NCI-H2107 treated with DMSO at 0.1 percent for 48 hours (cell line): ENCODE measurements around the gene CHKA.

Source experiments
- DNase-seq: peaks from one replicate; lab custom pipeline; 2025; ENCODE audit not compliant: unreplicated experiment; lab: John Stamatoyannopoulos, UW

Gene CHKA

DNA sequence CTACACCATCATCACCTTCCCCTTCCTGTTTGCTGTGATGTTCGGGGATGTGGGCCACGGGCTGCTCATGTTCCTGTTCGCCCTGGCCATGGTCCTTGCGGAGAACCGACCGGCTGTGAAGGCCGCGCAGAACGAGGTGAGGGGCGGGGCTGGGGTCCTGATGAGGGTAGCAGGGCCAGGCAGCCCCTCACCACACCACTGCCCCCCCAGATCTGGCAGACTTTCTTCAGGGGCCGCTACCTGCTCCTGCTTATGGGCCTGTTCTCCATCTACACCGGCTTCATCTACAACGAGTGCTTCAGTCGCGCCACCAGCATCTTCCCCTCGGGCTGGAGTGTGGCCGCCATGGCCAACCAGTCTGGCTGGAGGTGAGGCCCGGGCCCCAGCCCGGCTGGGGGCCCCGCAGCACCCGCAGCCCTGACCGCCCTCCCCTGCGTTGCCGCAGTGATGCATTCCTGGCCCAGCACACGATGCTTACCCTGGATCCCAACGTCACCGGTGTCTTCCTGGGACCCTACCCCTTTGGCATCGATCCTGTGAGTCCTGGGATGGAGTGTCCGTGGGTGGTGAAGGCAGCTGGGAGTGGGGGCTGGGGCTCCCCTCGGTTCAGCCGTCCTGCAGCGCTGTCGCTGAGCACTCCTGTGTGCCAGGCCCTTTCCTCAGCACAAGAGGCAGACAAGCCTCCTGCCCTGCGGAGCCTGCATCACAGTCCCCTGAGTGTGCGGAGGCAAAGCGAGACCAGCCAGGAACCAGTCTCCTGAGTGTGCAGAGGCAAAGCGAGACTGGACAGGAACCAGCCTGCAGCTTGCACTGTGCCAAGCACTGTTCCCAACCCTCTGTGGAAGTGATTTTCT is 73.5 kb downstream of the CHKA start:
- no peak for DNase-seq

DNA sequence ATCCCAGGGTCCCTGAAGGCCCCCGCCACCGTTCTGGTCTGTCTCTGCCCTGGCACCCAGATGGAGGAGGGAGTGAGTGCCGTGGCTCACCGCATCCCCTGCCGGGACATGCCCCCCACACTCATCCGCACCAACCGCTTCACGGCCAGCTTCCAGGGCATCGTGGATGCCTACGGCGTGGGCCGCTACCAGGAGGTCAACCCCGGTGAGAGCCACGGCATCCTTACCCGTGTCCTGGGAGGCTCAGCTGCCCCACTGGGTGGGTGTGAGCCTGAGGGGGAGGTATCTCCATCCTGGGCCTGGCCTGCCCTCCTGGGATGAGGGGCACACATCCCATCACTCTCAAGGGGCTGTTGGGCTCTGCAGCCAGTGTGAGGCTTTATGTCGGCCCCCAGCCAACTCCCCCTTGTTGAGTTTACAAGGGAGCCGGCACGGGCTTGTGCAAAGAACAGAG is 76.3 kb downstream of the CHKA start:
- no peak for DNase-seq

DNA sequence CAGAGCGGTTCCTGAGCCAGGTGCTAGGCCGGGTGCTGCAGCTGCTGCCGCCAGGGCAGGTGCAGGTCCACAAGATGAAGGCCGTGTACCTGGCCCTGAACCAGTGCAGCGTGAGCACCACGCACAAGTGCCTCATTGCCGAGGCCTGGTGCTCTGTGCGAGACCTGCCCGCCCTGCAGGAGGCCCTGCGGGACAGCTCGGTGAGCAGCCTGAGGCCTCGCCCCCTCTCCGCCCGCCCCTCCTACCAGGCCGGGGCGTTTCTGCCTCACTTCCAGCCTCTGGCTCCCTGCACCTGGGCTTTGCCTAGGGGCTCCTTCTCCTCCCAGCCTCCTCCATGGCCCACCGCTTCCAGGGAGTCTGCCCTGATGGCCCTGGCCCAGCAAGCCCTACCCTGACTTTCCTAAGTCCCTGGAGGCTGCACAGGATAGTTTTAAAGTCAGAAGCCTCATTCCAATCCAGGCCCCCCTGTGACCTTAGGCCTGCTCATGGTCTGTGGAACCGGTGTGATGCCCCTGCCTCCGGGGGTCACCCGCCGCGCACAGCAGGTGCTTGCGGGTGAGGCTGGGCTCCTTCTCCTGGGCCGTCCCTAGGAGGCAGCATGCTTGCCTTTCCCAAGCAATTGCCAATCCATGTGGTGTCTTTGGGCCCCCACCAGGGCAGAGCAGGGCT is 76.9 kb downstream of the CHKA start:
- peak; percentile 41 for DNase-seq

DNA sequence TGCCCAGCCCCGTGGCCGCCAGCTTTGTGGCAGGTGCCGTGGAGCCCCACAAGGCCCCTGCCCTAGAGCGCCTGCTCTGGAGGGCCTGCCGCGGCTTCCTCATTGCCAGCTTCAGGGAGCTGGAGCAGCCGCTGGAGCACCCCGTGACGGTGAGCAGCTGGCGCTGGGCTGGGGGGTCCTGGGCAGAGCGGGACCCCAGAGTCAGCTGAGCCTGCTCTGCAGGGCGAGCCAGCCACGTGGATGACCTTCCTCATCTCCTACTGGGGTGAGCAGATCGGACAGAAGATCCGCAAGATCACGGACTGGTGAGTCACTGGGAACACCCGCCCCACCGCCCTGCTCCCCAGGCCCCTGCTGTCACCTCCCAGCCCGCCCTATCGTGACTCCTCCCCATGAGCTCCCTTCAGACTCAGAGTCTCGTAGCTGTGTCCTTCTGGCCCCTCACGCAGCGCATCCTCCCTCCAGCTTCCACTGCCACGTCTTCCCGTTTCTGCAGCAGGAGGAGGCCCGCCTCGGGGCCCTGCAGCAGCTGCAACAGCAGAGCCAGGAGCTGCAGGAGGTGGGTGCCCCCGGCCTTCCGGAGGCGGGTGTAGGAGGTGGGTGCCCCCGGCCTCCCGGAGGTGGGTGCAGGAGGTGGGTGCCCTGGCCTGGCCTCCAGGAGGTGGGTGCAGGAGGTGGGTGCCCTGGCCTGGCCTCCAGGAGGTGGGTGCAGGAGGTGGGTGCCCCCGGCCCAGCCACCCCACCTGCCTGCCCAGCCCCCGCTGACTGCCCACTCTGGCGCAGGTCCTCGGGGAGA is 77.6 kb downstream of the CHKA start:
- peak; percentile 25 for DNase-seq

DNA sequence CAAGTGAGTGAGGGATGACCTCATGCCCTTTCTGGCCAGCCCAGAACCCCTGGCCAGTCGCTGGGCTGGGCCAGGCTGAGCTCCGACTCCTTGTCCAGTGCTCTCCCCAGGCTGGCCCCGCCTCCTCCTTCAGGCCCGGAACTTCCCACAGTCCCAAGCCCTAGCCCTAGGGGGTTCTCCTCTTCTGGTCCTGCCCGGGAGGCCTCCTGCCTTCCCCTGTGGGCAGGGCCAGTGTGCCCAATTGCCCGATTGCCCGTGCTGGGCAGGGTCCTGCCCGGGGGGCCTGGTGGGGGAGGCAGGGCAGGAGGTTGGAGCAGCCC is 78.2 kb downstream of the CHKA start:
- DNase-seq, result no peak

DNA sequence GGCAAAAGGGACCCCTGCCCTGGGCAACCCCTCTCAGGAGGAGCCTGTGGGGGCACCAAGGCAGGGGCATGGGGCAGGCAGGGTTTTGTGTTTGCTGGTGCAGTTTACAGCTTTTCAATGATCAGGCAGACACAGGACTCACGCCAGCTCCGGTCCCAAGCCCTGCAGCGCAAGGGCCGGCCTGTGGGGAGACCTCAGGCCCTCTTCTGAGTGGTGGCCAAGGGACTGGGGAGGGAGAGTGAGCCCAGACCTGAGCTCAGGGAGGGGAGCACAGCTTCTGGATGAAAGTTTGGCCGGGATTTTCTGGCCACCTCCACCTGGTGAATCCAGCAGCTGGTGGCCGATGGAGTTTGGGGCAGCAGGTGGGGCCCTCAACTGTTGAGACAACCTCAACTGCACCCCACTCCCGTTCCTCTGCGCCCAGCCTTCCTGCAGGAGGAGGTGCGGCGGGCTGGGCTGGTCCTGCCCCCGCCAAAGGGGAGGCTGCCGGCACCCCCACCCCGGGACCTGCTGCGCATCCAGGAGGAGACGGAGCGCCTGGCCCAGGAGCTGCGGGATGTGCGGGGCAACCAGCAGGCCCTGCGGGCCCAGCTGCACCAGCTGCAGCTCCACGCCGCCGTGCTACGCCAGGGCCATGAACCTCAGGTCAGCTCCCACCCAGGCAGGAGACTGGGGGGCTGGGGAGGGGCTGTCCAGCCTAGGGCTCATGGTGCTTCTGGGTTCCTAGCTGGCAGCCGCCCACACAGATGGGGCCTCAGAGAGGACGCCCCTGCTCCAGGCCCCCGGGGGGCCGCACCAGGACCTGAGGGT is 78.8 kb downstream of the CHKA start:
- no peak for DNase-seq

DNA sequence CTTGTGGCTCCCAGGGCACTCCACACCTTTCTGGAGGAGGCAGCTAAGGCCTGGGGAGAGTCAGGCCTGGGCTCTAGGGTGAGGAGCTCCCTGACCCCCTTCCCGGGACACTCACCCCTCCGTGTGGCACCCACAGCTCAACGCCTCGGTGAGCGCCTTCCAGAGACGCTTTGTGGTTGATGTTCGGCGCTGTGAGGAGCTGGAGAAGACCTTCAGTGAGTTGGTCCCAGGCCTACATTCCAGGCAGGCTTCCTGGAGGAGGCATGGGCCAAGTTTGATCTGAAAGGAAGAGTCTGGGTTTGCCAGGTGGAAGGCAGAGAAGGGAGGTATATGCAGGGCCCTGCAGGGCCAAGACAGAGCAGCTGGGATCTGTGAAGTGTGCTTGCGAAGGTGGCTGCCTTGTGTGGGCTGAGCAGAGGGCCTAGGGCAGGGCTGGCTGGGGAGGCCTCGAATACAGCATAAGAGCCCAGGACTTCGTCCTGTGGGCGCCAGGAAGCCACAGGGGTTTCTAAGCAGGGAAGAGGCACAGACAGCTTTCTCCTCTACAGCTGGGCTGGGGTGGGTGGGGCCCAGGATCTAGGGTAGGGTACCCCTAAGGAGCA is 79.5 kb downstream of the CHKA start:
- DNase-seq, result no peak

DNA sequence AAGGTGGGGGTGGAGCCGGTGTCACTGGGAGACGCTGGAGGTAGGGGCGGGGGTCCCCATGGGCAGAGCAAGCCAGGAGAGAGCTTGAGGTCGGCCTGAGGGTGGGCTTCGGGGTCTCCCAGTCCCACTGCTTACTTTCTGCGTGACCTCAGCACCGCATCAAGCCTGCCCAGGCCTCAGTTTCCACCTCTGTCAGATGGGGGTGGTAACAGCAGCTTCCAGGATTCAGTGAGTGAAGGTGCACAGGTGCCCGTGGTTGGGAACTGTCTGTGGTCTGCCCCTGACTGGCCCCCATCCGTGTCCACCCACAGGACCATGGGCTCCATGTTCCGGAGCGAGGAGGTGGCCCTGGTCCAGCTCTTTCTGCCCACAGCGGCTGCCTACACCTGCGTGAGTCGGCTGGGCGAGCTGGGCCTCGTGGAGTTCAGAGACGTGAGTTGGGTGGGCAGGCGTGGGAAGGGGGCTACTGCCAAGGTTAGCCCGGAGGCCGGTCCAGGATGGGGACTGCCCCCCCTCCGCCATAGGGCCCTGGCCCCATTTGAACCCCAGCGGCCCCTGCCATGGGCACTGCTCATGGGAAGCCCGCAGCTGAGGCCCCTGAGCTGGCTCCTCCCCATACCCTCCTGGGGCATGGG is 80.1 kb downstream of the CHKA start:
- DNase-seq, result no peak

DNA sequence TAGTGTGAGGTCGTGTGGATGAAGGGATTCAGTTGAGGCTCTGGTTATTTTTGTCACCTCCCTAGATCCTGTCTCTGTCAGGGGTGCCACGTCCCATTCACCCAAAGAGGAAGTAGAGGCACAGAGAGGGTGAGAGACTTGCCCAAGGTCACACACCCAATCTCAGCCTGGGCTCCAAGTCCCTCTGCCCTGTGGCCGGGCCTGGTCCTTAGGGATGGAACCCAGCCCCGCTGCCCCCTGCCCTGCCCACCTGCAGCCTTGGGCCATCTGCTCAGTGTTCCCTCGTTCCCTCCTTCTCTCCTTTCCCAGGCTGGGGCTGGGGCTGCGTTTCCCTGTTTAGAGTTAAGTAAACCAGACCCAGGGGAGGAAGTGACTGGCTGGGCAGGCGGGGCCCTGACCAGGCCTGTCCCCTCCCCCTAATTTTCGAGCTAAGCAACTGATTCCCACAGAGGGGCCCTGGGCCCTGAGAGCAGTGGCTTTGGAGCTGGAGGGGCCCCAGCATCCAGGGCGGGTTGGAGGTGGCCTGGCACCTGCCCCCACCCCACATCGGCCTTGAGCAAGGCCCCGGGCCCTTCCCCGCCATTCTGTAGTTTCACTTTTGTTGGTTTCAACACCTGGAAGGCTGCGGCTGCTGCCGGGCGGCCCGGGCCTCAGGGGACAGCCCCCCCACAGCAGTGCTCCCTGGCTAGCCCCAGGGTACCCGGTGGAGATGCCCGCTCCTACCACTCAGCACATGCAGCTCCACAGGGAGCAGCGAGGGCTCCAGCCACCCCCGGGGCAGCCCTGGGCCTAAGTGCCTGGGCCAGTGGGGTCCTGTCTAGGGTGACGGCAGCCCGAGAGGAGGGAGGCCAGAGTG is 80.9 kb downstream of the CHKA start:
- DNase-seq, result peak; percentile 64

DNA sequence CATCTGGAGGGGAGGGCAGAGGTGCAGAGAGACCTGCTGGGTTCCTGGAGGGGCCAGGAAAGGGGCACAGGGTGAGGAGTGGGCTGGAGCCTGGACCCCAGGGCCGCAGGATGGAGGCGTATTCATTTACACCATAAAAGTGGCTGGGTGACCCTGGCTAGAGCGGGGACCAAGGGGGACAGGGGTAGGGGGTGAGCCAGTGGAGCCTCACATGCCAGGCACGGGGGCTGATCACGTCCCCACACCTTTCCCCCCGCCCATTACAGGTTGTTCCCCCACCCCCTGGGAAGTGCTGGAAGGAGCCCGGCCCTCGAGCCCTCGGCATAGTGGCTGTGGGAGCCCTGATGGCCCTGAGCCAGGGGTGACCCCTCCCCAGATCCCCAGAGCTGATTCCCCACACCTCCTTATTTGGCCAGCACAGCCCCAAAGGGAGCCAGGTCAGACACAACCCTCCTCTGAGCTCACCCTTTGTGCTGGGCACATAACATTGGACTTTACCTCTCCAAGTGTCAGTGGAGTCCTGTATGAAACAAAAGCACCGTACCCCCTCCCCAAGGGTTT is 81.6 kb downstream of the CHKA start:
- DNase-seq, result no peak

DNA sequence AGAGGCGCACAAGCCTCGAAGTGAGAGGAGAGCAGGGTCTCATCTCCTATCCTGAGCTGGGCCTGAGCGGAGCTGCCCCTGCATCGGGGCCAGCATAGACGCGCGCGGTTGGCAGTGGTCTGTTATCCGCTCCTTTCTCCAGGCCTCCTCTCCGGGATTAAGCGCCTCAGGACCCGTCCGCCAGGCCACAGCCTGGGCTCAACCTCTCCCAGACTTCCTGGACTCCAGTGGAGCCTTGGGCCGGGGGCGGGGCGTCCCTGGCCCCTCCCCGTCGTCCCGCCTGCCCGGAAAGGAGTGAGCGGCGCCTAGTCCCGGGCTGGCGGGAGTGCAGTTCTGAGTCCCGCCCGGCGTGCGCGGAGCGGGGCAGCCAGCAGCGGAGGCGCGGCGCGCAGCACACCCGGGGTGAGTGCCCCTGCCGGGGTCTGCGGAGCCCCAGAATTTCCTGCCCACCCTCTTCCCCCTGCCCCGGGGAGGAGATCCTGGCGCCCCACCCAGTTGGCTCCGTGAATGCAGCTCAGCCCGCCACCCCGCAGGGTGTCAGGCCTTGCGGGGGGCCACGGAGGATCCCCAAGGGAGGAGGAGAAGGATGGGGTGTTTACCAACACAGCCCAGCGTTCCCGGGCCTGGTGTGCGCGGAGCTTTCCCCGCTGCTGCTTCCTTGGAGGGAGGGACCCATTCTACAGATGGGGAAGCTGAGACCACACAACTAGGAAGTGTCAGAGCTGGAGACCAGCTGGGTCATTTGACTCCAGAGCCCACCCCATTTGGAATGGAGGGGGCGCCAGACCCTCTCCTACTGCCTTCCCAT is 82.3 kb downstream of the CHKA start, which contains the start of gene TCIRG1:
Gene TCIRG1 (plus strand): TSS at position 308 of the 808 bp plus-strand sequence. CDS start 2,247 bp downstream, outside the sequence.
- no peak for DNase-seq

DNA sequence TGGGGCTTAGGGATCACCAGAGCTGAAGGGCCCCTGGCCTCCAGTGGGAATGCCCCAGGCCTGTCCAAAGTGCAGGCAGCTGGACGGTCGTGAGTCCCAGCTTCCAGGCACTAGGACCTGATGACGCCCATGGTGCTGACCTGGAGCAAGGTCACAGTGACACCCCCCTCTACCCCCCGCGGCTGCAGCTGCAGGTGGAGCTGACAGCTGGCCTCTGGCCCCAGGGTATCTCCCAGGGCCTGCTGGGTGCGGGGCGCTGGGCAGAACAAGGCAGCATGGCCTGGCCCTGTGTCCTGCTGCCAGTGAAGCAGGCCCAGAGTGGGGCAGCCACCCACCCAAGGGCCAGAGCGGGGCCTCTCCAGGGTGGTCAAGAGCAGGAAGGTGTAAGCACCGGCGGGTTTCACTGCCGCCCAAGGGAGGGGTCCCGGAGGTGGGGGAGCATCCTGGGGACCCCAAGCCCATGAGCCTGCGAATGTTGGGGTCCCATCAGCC is 82.9 kb downstream of the CHKA start:
- no peak for DNase-seq

DNA sequence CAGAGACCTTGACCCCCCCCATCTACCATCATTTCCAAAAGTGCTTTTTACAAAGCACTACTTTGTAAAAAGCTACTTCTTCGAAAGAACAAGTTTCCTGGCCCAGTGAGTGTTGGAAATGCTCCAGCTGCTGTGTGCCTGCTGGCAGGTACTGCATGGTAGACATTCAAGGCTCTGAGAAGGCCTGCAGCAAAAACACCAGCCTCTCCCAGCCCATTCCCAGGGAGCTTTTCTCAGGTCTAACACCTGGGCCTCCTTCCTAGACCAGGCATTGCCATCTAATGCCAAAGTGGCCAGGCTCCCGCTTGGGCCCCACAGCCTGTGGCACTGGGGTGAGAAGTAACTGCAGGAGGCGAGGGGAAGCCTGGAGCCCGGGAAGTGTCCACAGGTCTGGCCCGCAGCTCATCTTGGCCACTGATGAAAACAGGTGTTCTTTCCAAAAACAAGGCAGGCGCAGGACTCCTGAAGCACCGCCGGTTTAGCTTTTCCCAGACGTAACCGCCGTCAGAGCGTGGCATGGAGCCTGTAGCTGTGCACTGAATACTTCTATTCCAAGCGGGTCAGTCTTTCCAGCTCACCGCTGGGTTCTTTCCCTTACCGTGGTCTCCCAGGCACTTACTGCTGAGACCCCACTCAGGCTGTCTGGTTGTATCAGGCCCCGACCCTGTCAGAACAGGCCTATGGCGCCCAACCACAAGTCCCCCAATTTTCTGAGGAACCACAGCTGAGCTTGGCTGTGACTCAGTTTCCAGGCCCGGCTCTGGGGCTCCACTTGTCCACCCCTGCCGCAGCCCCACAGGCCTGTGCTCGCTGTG is 83.6 kb downstream of the CHKA start:
- no peak for DNase-seq

DNA sequence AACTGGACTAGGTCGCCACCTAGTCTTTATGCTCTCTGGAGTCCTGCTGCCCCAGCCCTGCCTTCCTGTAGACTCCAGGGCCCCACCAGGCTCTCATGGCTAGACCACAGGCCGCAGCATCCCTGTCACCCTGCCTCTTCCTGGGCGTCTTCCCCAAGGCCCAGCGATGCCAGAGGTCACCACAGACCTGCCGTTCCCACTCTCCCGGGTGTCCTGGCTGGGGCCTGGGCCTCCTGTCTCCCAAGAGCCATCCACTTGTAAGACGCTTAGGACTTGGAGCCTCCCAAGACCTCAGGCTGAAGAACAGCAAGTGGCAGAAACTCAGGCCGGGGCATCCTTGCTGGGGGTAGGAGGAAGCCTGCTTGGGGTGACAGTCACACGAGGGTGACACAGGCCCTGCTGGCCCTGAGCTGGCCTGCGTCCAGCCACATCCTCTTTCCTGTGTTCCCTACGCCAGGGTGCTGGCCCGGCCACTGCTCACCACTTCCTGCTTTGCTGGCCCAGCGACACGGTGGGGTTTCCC is 84.4 kb downstream of the CHKA start:
- no peak for DNase-seq

DNA sequence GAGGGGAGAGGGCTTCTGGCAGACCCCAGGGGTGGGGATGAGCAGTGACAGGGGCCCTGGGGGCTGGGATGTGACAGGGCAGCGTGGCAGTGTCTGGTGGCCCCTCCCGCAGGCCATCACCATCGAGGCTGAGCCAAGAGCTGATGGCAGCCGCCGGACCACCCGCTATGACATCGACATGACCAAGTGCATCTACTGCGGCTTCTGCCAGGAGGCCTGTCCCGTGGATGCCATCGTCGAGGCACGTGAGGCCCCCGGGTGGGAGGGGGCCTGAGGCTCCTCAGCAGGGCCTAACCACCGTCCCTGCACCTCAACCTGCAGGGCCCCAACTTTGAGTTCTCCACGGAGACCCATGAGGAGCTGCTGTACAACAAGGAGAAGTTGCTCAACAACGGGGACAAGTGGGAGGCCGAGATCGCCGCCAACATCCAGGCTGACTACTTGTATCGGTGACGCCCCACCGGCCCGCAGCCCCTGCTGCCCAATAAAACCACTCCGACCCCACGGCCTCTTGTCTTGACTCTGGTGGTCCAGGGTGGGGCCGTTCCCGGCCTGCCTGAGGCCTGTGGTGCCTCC is 85.0 kb downstream of the CHKA start:
- no peak for DNase-seq

DNA sequence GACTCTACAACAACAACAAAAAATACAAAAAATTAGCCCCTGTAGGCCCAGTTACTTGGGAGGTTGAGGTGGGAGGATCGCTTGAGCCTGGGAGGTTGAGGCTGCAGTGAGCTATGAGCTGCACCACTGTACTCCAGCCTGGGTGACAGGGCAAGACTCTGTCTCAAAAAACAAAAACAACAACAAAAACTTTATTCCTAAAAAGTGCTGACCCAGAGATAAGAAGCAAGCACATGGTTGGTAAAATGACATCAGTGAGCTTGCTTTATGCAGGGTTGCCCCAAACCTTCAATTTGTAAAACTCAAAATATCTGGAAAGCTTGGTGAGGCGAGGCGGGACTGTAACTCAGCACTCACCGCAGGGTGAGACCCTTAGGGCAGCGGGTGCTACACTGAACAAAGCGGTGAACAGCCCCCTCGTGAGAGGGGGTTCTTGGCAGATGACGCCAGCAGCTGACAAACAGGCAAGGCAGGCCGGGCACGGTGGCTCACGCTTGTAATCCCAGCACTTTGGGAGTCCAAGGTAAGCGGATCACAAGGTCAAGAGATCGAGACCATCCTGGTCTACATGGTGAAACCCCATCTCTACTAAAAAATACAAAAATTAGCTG is 85.8 kb downstream of the CHKA start:
- DNase-seq, result no peak
